ENCODE data around the gene SHMT2. TPM values are rescaled to one million over a fixed set of nuclear protein-coding genes. Genes with fewer than 3 reads are reported as not detected.

SHMT2 gene
- total RNA-seq, 1 experiment from 2014 or later, result 227 TPM

DNA sequence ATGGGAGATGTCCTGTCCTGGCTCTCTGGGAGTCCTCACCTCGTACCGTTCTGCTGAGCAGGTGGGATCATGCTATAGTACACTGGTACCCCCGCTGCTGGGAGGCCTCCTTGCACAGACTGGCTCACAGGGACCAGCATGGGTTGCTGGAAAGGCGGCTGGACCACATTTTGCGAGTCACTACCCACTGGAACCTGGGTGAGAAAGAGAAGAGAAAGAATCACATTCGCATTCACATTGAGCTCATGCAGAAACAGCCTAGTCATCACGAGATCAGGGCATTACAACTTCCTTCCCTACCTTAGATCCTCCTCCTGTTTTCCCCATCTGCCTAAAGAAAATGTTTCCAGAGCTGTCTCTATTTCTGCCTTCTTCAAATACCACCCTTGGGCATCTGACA, 38.8 kb downstream of the SHMT2 start:
- H3K36me3 ChIP-seq (ENCODE audit: low read depth), result 0 out of 2 replicates have a peak, but pooled peaks cover 6% of the 10 kb centered on the region

DNA sequence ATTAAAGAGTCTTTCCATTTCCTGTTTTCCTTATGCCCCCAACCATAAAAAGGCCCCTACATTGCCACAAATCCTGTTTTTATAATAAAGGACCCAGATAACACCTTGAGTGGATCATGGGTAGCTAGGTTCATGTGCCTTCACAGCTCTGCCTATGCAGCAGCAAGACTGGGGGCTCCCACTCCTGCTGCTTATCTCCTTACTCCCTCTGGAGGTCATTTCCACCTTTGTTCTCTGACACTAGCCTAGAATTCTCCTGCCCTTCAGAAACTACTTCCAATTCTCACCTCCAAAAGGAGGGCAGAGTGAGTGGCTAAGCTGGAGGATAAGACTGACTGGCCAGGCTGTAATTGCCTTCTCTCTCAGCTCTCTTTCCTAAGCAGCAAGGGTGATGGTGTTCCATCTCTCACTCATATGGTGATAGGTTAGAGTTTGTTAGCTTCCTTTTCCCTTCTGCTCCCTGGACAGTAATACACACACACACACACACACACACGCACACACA, 41.5 kb downstream of the SHMT2 start:
- no peaks in the 10 kb centered on the region for H3F3A ChIP-seq (ENCODE audit: insufficient read depth, low read depth)
- TF ChIP-seq EZH2 (IDR thresholded peaks at IDR 0.05; ENCODE audit: low read depth), result no peak
- TF ChIP-seq, protein P1, sequence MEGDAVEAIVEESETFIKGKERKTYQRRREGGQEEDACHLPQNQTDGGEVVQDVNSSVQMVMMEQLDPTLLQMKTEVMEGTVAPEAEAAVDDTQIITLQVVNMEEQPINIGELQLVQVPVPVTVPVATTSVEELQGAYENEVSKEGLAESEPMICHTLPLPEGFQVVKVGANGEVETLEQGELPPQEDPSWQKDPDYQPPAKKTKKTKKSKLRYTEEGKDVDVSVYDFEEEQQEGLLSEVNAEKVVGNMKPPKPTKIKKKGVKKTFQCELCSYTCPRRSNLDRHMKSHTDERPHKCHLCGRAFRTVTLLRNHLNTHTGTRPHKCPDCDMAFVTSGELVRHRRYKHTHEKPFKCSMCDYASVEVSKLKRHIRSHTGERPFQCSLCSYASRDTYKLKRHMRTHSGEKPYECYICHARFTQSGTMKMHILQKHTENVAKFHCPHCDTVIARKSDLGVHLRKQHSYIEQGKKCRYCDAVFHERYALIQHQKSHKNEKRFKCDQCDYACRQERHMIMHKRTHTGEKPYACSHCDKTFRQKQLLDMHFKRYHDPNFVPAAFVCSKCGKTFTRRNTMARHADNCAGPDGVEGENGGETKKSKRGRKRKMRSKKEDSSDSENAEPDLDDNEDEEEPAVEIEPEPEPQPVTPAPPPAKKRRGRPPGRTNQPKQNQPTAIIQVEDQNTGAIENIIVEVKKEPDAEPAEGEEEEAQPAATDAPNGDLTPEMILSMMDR (conservative IDR thresholded peaks at IDR 0.05), result no peak
- 0 out of 2 replicates have a peak, but pooled peaks cover 6% of the 10 kb centered on the region for H3K36me3 ChIP-seq (ENCODE audit: low read depth)
- H3K27me3 ChIP-seq (ENCODE audit: insufficient read depth, low read depth), result no peaks in the 10 kb centered on the region
- intact Hi-C loops (cut with micrococcal nuclease; ENCODE audit: unreplicated experiment), result no loop called here
- H3K79me2 ChIP-seq (ENCODE audit: low read depth), result no peaks in the 10 kb centered on the region
- CTCF ChIA-PET, result interaction anchor here (0.7 kb wide), 1 partner anchor 181 kb away, joined by 4 read pairs; no protein-coding TSS in a partner anchor
- no peak overlapping the region for H2AFZ ChIP-seq
- DNase-seq, result no peak
- H3K4me2 ChIP-seq, result no peak overlapping the region
- BruUV-seq (replicated peaks), result no TSS peak
- H3K9me2 ChIP-seq (ENCODE audit: insufficient read depth), result no peaks in the 10 kb centered on the region
- no peaks in the 10 kb centered on the region for H4K20me1 ChIP-seq (ENCODE audit: insufficient read depth)
- H3K27ac ChIP-seq, result no peak overlapping the region
- POLR2A ChIA-PET (ENCODE audit: unreplicated experiment), result interaction anchor here (0.6 kb wide), 1 partner anchor 253 kb away, joined by 3 read pairs; no protein-coding TSS in a partner anchor
- H3K4me1 ChIP-seq (replicated peaks; ENCODE audit: insufficient read depth), result no peaks in the 10 kb centered on the region
- no peak overlapping the region for H3K4me3 ChIP-seq
- H3K9me3 ChIP-seq (ENCODE audit: insufficient read depth, low read depth), result no peaks in the 10 kb centered on the region

More for the DNA sequence above, 38.8 kb downstream of the SHMT2 start:
- Histone ChIP-seq H3K9me2 (ENCODE audit: insufficient read depth) (no peaks in the 10 kb centered on the region), H3K9me3 (ENCODE audit: insufficient read depth, low read depth) (no peaks in the 10 kb centered on the region), H3F3A (ENCODE audit: insufficient read depth, low read depth) (0 out of 2 replicates have a peak, but pooled peaks cover 7% of the 10 kb centered on the region), H3K4me1 (replicated peaks; ENCODE audit: insufficient read depth) (no peaks in the 10 kb centered on the region), H3K4me2 (no peak overlapping the region), H3K27me3 (ENCODE audit: insufficient read depth, low read depth) (no peaks in the 10 kb centered on the region), H3K27ac (no peak overlapping the region), H4K20me1 (ENCODE audit: insufficient read depth) (no peaks in the 10 kb centered on the region), H3K4me3 (no peak overlapping the region), H3K79me2 (ENCODE audit: low read depth) (no peaks in the 10 kb centered on the region), H2AFZ (no peak overlapping the region)
- ChIA-PET POLR2A (ENCODE audit: unreplicated experiment) (no interaction called here), CTCF (no interaction called here)
- intact Hi-C loops (cut with micrococcal nuclease; ENCODE audit: unreplicated experiment), result no loop called here
- TF ChIP-seq EZH2 (IDR thresholded peaks at IDR 0.05; ENCODE audit: low read depth), result no peak
- TF ChIP-seq, protein P1 (conservative IDR thresholded peaks at IDR 0.05), result no peak
- BruUV-seq (replicated peaks), result no TSS peak
- no peak for DNase-seq

DNA sequence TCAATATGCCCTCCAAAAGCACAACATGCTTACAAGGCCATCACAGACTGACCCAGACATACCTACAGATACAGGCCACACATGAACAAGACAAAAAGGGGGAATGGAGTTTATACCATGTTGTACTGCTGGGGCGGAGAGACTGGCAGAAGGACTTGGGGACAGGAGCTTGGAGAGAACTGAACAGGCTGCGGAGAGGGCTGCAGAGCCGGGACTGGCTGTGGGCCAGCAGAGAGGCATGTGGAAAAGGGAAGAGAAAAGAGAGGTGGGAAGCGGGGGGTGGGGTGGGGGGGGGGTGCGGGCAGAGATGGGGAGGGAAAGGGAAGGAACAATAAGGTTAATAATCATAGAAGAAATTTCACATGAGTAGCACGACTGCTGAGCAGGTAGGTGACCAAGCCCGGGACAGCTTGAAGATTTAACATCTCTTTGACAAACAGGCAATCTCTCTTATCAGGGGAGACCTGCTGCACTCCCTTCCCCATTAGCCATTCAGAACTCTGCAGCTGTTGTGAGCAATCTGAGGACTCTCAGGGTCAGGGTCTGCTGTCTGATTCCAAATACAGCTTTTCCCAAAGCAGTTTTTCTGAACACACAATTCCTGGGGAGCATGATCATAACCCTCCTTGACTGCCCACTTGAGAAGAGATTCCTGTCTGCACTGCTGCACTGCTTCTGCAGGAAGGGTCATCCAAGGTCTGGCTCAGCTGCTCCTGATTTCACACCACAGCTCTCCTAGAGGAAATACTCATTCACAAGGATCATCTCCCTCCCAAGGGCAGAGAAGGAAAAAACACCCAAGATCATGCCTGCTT, 43.0 kb downstream of the SHMT2 start:
- Histone ChIP-seq H3K27me3 (ENCODE audit: insufficient read depth, low read depth) (no peaks in the 10 kb centered on the region), H3K27ac (no peak overlapping the region), H2AFZ (no peak overlapping the region), H3K4me1 (replicated peaks; ENCODE audit: insufficient read depth) (no peaks in the 10 kb centered on the region), H4K20me1 (ENCODE audit: insufficient read depth) (no peaks in the 10 kb centered on the region), H3F3A (ENCODE audit: insufficient read depth, low read depth) (no peaks in the 10 kb centered on the region), H3K9me2 (ENCODE audit: insufficient read depth) (no peaks in the 10 kb centered on the region), H3K4me2 (no peak overlapping the region), H3K9me3 (ENCODE audit: insufficient read depth, low read depth) (no peaks in the 10 kb centered on the region), H3K4me3 (no peak overlapping the region), H3K79me2 (ENCODE audit: low read depth) (no peaks in the 10 kb centered on the region), H3K36me3 (ENCODE audit: low read depth) (0 out of 2 replicates have a peak, but pooled peaks cover 6% of the 10 kb centered on the region)
- DNase-seq, result no peak
- CTCF ChIA-PET, result interaction anchor here (0.6 kb wide), 1 partner anchor 29 kb away, joined by 4 read pairs; no protein-coding TSS in a partner anchor
- POLR2A ChIA-PET (ENCODE audit: unreplicated experiment), result no interaction called here
- intact Hi-C loops (cut with micrococcal nuclease; ENCODE audit: unreplicated experiment), result no loop called here
- no TSS peak for BruUV-seq (replicated peaks)
- no peak for TF ChIP-seq EZH2 (IDR thresholded peaks at IDR 0.05; ENCODE audit: low read depth)
- TF ChIP-seq, protein P1 (conservative IDR thresholded peaks at IDR 0.05), result no peak

All from PC-9 (cell line).